Neural cell (in vitro differentiated cells): Measurements from ENCODE around the gene GRK1.

Source experiments
- CTCF ChIP-seq: fragments of 450-650 bp; IDR thresholded peaks from 2 replicates; pipeline ENCODE4 v1.5.1; 2014; ENCODE audit warnings: antibody characterized with exemption, mild to moderate bottlenecking, moderate library complexity; ENCODE audit not compliant: poor library complexity, severe bottlenecking
- EP300 ChIP-seq: fragments of 450-650 bp; conservative IDR thresholded peaks from 2 replicates; pipeline ENCODE4 v1.6.1; 2014; ENCODE audit warnings: antibody characterized with exemption, mild to moderate bottlenecking, moderate library complexity; ENCODE audit not compliant: poor library complexity, severe bottlenecking
- EZH2 ChIP-seq: fragments of 200-600, 300-800 bp; shearing (Covaris generic), sonication (generic); IDR thresholded peaks from 2 replicates; pipeline ENCODE4 v1.6.1; 2014; ENCODE audit warnings: antibody characterized with exemption, low read length, borderline replicate concordance, mild to moderate bottlenecking; ENCODE audit not compliant: insufficient read depth, poor library complexity, severe bottlenecking
- POLR2AphosphoS5 ChIP-seq: IDR thresholded peaks from 2 replicates; pipeline ENCODE4 v1.6.1; 2012
- RAD21 ChIP-seq: fragments of 450-650 bp; conservative IDR thresholded peaks from 2 replicates; pipeline ENCODE4 v1.6.1; 2014; ENCODE audit warnings: antibody characterized with exemption, mild to moderate bottlenecking, moderate library complexity
- REST ChIP-seq: IDR thresholded peaks from 2 replicates; pipeline ENCODE4 v1.6.1; 2012; ENCODE audit warnings: borderline replicate concordance
- SMC3 ChIP-seq: fragments of 450-650 bp; conservative IDR thresholded peaks from 2 replicates; pipeline ENCODE4 v1.6.1; 2014; ENCODE audit warnings: antibody characterized with exemption, mild to moderate bottlenecking, moderate library complexity; ENCODE audit not compliant: poor library complexity
- TAF1 ChIP-seq: IDR thresholded peaks from 2 replicates; pipeline ENCODE4 v1.6.1; 2012; ENCODE audit warnings: low read depth

DNA sequence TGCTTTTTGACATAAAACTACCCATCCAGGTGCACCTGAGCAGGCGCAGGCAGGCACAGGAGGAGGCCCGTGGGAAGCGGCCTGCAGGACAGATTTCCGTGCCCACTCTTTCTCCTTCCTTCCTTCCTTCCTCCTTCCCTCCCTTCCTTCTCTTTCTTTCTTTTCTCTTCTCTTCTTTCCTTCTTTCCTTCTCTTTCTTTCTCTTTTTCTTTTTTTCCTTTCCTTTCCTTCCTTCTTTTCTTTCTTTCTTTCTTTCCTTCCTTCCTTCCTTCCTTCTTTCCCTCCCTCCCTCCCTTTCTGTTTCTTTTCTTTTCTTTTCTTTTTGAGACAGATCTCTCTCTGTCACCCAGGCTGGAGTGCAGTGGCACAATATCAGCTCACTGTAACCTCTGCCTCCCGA is 70.8 kb downstream of the GRK1 start:
- no peak for TF ChIP-seq CTCF
- TF ChIP-seq SMC3: no peak
- no peak for TF ChIP-seq TAF1
- no peak for TF ChIP-seq EZH2
- no peak for TF ChIP-seq POLR2AphosphoS5
- no peak for TF ChIP-seq RAD21
- TF ChIP-seq REST: no peak
- TF ChIP-seq EP300: no peak
